Measurements from ENCODE around the gene MRC1.

- TF ChIP-seq TAF1 (IDR thresholded peaks at IDR 0.05; ENCODE audit: low read depth, low read length) (no peak), CTCF (IDR thresholded peaks at IDR 0.05; ENCODE audit: control extremely low read depth in 1 of 3, insufficient read depth in 1 of 3, low read depth in 1 of 3, low read length in 3 of 3) (no peak), POLR2AphosphoS5 (IDR thresholded peaks at IDR 0.05; ENCODE audit: low read depth, low read length) (no peak), POU5F1 (IDR thresholded peaks at IDR 0.05; ENCODE audit: low read depth, low read length) (no peak), MAFK (IDR thresholded peaks at IDR 0.05; ENCODE audit: low read depth, low read length) (no peak), TBP (IDR thresholded peaks at IDR 0.05; ENCODE audit: low read depth, low read length) (no peak)
Observed at GRCh38 chr10:17867056-17867455, 57.9 kb downstream of the MRC1 start.
